GM19468 (cell line): ENCODE measurements around the gene MYH10.

Experiments
- ATAC-seq: cut with Tn5 transposase; IDR thresholded peaks from one replicate; pipeline ENCODE4 v1.9.1; 2021; ENCODE audit warnings: mild to moderate bottlenecking, moderate library complexity, moderate number of reproducible peaks; ENCODE audit not compliant: unreplicated experiment; ENCODE audit errors: extremely low read depth

The MYH10 gene

DNA sequence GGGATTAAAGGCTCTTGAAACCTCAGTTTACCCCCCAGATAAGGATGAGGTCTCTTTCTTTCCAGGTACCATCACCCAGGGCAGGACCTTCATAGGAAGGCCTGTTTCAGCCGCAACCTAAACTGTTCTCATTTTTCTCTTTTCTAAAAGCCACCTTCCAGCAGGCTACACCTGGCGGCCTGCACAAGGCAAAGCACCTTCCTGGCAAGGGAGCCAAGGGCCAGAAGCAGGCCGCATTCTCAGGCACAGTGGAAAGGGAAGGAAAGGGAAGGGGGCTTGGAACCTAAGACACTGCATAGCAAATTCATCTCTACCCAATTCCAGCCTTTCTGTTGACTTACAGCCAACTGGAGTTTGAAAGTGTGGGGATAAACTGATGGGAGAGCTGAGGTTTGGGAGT lies 203.7 kb downstream of the MYH10 start:
- no peak for ATAC-seq

DNA sequence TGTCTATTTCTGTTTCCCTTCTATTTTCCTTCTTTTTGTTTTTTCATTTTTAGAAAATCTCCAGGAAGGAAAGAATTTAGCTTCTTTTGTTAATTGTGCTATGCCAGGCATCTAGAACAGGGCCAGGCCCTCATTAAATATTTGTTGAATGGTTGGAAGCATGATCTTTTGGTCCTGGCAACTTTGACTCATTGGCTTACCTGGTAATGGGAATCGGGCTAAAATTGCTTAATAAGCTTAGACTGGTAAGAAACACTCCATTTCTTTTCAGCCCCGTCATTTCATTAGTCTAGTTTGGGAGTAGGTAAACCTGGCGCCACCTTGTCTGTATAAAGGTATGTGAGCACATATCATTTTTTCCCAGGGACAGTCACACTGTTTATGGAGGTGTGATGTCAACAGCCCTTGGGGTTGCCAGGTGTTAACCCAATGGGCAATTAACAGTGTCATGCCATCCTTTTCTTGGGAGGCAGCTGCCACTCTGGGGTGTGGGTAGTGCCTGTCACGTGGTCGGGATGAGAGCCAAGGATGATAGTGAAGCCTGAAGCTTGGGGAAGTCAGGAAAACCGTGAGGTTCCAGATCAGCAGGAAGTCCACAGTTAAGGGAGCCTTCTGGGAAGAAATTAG lies 204.3 kb downstream of the MYH10 start:
- no peak for ATAC-seq
